Coronary artery (tissue), 2 donors: ENCODE data around the gene SPATS2.

Experiments
- DNase-seq: peaks from one replicate; pipeline ENCODE4 v3.0.0-alpha.2; 2017; ENCODE audit warnings: low spot score
- H3K27ac ChIP-seq, 2 donors: fragments of 200-600 bp; sonication (generic); one replicate each; pipeline ENCODE4 v1.5.1; 2016 to 2019
- H3K4me3 ChIP-seq: fragments of 200-600 bp; sonication (generic); 2 replicates; pipeline ENCODE4 v1.5.1; 2016; ENCODE audit warnings: mild to moderate bottlenecking, moderate library complexity
- TF ChIP-seq, protein P1 (sequence below): fragments of 200-600 bp; sonication (generic); IDR thresholded peaks from one replicate; pipeline ENCODE4 v1.5.1; 2019; ENCODE audit warnings: antibody characterized with exemption

The SPATS2 gene

GRCh38 chr12:49511410-49511809, 144.1 kb downstream of the SPATS2 start:
- TF ChIP-seq, protein P1, sequence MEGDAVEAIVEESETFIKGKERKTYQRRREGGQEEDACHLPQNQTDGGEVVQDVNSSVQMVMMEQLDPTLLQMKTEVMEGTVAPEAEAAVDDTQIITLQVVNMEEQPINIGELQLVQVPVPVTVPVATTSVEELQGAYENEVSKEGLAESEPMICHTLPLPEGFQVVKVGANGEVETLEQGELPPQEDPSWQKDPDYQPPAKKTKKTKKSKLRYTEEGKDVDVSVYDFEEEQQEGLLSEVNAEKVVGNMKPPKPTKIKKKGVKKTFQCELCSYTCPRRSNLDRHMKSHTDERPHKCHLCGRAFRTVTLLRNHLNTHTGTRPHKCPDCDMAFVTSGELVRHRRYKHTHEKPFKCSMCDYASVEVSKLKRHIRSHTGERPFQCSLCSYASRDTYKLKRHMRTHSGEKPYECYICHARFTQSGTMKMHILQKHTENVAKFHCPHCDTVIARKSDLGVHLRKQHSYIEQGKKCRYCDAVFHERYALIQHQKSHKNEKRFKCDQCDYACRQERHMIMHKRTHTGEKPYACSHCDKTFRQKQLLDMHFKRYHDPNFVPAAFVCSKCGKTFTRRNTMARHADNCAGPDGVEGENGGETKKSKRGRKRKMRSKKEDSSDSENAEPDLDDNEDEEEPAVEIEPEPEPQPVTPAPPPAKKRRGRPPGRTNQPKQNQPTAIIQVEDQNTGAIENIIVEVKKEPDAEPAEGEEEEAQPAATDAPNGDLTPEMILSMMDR: no peak

DNA sequence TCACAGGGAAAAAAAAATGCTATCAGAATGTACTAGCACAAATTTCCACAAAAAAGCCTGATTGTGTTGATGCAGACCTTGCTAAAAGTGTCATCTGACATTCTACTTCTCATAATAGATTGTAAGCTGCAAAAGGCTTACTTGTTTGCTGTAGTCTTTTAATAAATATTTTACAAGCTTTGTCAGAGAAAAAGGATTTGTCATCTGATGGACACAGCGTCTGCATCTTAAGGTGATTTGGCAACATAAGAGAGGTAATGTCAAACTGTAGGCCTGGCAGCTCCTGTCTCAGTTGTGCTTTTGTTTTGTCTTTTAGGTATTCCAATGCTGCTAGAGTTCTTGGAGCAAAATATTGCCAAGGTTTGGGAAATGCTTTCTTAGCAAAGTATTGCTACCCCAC, 145.3 kb downstream of the SPATS2 start:
- H3K27ac ChIP-seq: no peak overlapping the region
- no peak overlapping the region for H3K4me3 ChIP-seq
- TF ChIP-seq, protein P1: no peak
- DNase-seq: no peak

More at GRCh38 chr12:49511410-49511809, 144.1 kb downstream of the SPATS2 start:
- no peak overlapping the region for H3K27ac ChIP-seq
- no peak overlapping the region for H3K4me3 ChIP-seq
- DNase-seq: no peak

- no peak for DNase-seq
- TF ChIP-seq, protein P1: no peak
- H3K27ac ChIP-seq: no peak overlapping the region
Observed at GRCh38 chr12:49515266-49515665, 148.0 kb downstream of the SPATS2 start.

GRCh38 chr12:49518914-49519573, 151.8 kb downstream of the SPATS2 start:
- Histone ChIP-seq H3K4me3 (no peak overlapping the region), H3K27ac (no peak overlapping the region)
- TF ChIP-seq, protein P1: no peak
- DNase-seq: no peak

More at GRCh38 chr12:49515266-49515665, 148.0 kb downstream of the SPATS2 start:
- no peak overlapping the region for H3K4me3 ChIP-seq

GRCh38 chr12:49519574-49519936, 152.3 kb downstream of the SPATS2 start:
- Histone ChIP-seq H3K27ac (no peak overlapping the region), H3K4me3 (no peak overlapping the region)
- TF ChIP-seq, protein P1: no peak
- no peak for DNase-seq

DNA sequence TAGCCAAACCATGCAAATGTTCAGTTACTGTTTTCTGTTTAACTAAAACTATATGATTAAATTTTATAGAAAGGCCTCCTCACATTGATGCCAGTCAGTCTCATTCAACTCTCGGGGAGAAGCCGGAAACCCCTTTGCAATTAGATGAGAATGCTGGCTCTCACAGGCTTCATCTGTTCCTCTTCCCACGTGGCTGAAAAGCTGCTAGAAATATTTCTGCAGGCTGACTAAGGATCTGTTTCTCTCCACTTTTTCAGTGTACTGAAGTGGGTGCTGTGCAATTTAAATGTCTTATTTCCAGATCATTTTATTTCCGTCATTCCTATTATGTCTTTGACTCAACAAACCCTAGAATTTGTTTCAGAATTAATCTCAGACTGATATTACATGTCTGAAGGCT, 154.1 kb downstream of the SPATS2 start:
- no peak for DNase-seq

More for the DNA sequence above, 154.1 kb downstream of the SPATS2 start:
- H3K4me3 ChIP-seq: no peak overlapping the region
- TF ChIP-seq, protein P1: no peak
- no peak overlapping the region for H3K27ac ChIP-seq
